ENCODE results near the gene FUS. TPM values are rescaled to one million over a fixed set of nuclear protein-coding genes. Genes with fewer than 3 reads are reported as not detected.
"Not testable (repeated sequence)": the region's sequence is repeated elsewhere in the genome, so short reads cannot be mapped to it uniquely, and the experiment has no call there.

The FUS gene
- total RNA-seq, 4 donors from 2014 or later, result 41.7 to 88.5 (median 70.5) TPM

GRCh38 chr16:31135535-31136286 is 44.2 kb upstream of the FUS start, which contains the start of gene PRSS8:
Gene PRSS8, minus strand, starts transcription at chr16:31135727. Its CDS starts 229 bp downstream, at chr16:31135498.
- TF ChIP-seq POLR2A (IDR thresholded peaks at IDR 0.05), result peak; percentile 29 to 96
- no peak for TF ChIP-seq CTCF (IDR thresholded peaks at IDR 0.05)
- peak within 1 kb of the TSS; percentile 79 to 97 (median 90) for H3K27ac ChIP-seq
- H3K27me3 ChIP-seq, result no peaks in the 10 kb centered on the region
- intact Hi-C loops (cut with DNase I), result no loop called here
- peak; percentile 95 to 96 for DNase-seq
- H3K36me3 ChIP-seq, result peaks cover 11 to 15% of the 10 kb centered on the region in 2 donors
- peaks cover 42 to 53% of the 10 kb centered on the region in 2 donors for H3K4me1 ChIP-seq
- H3K4me3 ChIP-seq (replicated peaks in 1 of 3), result peak within 1 kb of the TSS; percentile 65 to 80 (median 67)
- no peaks in the 10 kb centered on the region for H3K9me3 ChIP-seq
- WGBS, 2 donors, result 25 to 46% methylated on average over 18 to 20 of the region's 22 CpGs

GRCh38 chr16:31136287-31136662 is 43.7 kb upstream of the FUS start:
- peaks cover 10 to 14% of the 10 kb centered on the region in 2 donors for H3K36me3 ChIP-seq
- intact Hi-C loops (cut with DNase I), result no loop called here
- H3K27me3 ChIP-seq, result no peaks in the 10 kb centered on the region
- 83 to 85% methylated on average over 6 of the region's 6 CpGs for WGBS, 2 donors
- peaks cover 40 to 55% of the 10 kb centered on the region in 2 donors for H3K4me1 ChIP-seq
- no peak for TF ChIP-seq CTCF (IDR thresholded peaks at IDR 0.05)
- no peak for TF ChIP-seq POLR2A (IDR thresholded peaks at IDR 0.05)
- no peak overlapping the region for H3K4me3 ChIP-seq (replicated peaks in 1 of 3)
- no peaks in the 10 kb centered on the region for H3K9me3 ChIP-seq
- H3K27ac ChIP-seq, result peak overlapping the region in 1 of 3 donors; percentile 97
- DNase-seq, result no peak

GRCh38 chr16:31136822-31137499 is 43.0 kb upstream of the FUS start:
- DNase-seq; H3K27ac ChIP-seq; H3K4me3 ChIP-seq (replicated peaks in 1 of 3); H3K27me3 ChIP-seq; H3K9me3 ChIP-seq; intact Hi-C loops (cut with DNase I); H3K36me3 ChIP-seq: not testable (repeated sequence)
- H3K4me1 ChIP-seq, result peaks cover 38 to 55% of the 10 kb centered on the region in 2 donors
- WGBS, 2 donors, result 84 to 85% methylated on average over 20 of the region's 20 CpGs

- Histone ChIP-seq H3K4me3 (replicated peaks in 1 of 3) (no peak overlapping the region), H3K9me3 (no peaks in the 10 kb centered on the region), H3K4me1 (peaks cover 36 to 53% of the 10 kb centered on the region in 2 donors), H3K36me3 (no peaks in the 10 kb centered on the region), H3K27me3 (no peaks in the 10 kb centered on the region), H3K27ac (peak overlapping the region; percentile 36 to 80 (median 70))
- intact Hi-C loops (cut with DNase I), result no loop called here
- peak; percentile 91 to 94 for DNase-seq
- TF ChIP-seq POLR2A (IDR thresholded peaks at IDR 0.05) (peak in 1 of 2 donors; percentile 29), CTCF (IDR thresholded peaks at IDR 0.05) (no peak)
- 29 to 34% methylated on average over 17 to 23 of the region's 27 CpGs for WGBS, 2 donors
These were observed 41.0 kb upstream of the FUS start for GRCh38 chr16:31138621-31139578.

- Histone ChIP-seq H3K27ac (peak overlapping the region; percentile 79 to 87 (median 86)), H3K4me1 (peaks cover 25 to 40% of the 10 kb centered on the region in 2 donors)
- H3K4me3 ChIP-seq (replicated peaks in 1 of 3); DNase-seq; H3K9me3 ChIP-seq; H3K36me3 ChIP-seq; H3K27me3 ChIP-seq: not testable (repeated sequence)
- WGBS, 2 donors, result 89 to 93% methylated on average over 9 of the region's 9 CpGs
- intact Hi-C loops (cut with DNase I), result loop anchor here (10.0 kb wide), 1 partner anchor 156 kb away; the partner anchor contains the start of gene HSD3B7
These were observed 38.9 kb upstream of the FUS start for GRCh38 chr16:31141071-31141469.

All from thyroid gland (tissue), 4 donors.